ENCODE data around the gene PIEZO1.

DNA sequence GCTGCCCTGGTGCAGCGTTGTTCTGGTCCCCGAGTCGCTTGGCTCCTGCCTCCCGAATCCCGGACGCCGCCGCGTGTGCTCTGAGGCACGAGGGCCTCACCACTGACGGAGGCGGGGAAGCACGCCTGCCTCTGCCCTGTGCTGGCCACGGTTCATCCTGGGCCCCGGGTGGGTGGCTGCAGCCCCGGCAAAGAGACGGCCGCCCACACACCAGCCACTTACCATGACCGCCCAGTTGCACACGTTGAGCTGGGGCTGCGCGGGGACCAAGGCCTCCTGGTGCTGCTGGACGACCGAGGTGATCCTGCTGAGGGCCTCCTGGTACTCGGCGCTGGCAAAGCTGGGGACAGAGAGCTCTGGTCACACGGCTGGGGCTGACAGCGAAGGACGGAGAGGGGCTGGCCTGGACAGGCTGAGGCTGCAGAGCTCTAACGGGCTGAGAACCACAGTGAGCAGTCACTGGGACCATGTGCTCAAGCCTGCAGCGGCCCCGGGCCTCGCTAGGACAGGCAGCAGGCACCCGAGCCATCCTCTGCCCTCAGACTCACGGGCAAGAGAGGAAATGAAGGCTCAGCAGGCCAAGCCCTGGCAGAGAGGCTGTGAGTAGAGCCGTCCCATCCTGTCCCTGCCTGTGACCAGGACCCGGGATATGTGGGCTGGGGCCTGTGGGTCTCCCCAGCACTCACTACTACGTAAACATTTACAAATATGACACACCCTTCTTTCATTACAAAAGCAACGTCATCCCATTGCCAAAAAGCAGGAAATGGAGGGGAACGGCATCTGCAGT is 33.0 kb upstream of the PIEZO1 start:
- TF ChIP-seq, protein P1, sequence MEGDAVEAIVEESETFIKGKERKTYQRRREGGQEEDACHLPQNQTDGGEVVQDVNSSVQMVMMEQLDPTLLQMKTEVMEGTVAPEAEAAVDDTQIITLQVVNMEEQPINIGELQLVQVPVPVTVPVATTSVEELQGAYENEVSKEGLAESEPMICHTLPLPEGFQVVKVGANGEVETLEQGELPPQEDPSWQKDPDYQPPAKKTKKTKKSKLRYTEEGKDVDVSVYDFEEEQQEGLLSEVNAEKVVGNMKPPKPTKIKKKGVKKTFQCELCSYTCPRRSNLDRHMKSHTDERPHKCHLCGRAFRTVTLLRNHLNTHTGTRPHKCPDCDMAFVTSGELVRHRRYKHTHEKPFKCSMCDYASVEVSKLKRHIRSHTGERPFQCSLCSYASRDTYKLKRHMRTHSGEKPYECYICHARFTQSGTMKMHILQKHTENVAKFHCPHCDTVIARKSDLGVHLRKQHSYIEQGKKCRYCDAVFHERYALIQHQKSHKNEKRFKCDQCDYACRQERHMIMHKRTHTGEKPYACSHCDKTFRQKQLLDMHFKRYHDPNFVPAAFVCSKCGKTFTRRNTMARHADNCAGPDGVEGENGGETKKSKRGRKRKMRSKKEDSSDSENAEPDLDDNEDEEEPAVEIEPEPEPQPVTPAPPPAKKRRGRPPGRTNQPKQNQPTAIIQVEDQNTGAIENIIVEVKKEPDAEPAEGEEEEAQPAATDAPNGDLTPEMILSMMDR (IDR thresholded peaks at IDR 0.05) = no peak
- no peak for TF ChIP-seq POLR2A (IDR thresholded peaks at IDR 0.05)

Measured in lower leg skin (tissue), 3 donors.